PFSK-1 (cell line): ENCODE data around the gene ZFAND5.

Experiments used
- FOXP2 ChIP-seq: optimal IDR thresholded peaks from 2 replicates; pipeline ENCODE3; 2011; ENCODE audit warnings: borderline replicate concordance, control low read depth, inconsistent platforms; ENCODE audit not compliant: insufficient read depth; ENCODE audit errors: extremely low read length, extremely low read depth
- REST ChIP-seq, 2 experiments: IDR thresholded peaks; 2 replicates each; pipeline versions ENCODE4 v1.6.1 to v1.8.0; 2011 to 2012; ENCODE audit warnings: low read depth in 2 of 2, low read length in 2 of 2, control low read depth in 1 of 2, inconsistent platforms in 1 of 2, mild to moderate bottlenecking in 1 of 2, moderate library complexity in 1 of 2; ENCODE audit not compliant: insufficient read depth in 1 of 2
- SIN3A ChIP-seq: IDR thresholded peaks from 2 replicates; pipeline ENCODE4 v1.6.1; 2012; ENCODE audit warnings: mild to moderate bottlenecking, low read length, moderate library complexity, borderline replicate concordance; ENCODE audit not compliant: insufficient read depth
- TAF1 ChIP-seq: IDR thresholded peaks from 2 replicates; pipeline ENCODE4 v1.6.1; 2012; ENCODE audit warnings: low read length, control low read depth, borderline replicate concordance; ENCODE audit not compliant: insufficient read depth

GRCh38 chr9:72333197-72333596 is 31.8 kb downstream of the ZFAND5 start:
- TF ChIP-seq FOXP2 (no peak), SIN3A (no peak), REST (IDR thresholded peaks at IDR 0.05; ENCODE audit: insufficient read depth in 1 of 2, low read depth in 2 of 2, low read length in 2 of 2) (no peak), TAF1 (no peak)
